Measurements from ENCODE around the gene VEZT. TPM values are rescaled to one million over a fixed set of nuclear protein-coding genes. Genes with fewer than 3 reads are reported as not detected.

VEZT gene
- total and polyA plus RNA-seq, 9 of the 15 experiments (the other 6 are each of a cell fraction or from before 2014, with no cell fraction given): 16.1 to 61.5 (median 32.6) TPM

DNA sequence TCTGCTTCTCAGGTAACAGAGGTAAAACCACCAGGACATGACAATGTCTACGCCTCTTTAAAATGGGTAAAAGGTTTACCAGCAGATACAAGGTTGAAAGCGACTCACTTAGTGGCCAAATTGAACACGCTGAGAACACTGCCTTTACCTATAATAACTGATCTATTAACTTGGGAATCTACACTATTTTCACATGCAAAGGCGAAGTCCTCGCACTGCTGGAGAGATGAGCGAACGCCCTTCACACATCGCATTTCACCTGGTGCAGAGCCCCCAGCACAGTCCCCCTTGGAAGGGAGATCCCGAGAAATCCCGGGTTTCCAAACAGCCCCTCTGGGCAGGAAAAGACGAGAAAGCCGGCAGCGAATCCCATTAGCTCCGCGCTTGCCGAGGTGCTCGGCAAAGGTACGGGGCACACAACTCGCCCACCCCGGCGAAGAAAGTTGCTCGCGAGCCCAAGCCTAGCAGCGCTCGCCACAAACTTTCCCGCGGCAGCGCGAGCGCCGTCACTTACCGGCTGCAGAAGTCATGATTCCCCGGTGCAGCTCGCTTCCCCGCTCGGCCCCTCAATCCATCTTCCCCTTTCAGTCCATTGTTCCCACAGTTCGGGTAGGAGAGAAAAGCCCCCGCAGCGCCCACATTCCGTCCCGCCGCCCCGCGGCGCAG lies 763 bp upstream of the VEZT start (continued):
- TF ChIP-seq ZNF140 (CRISPR knock-in tag; IDR thresholded peaks at IDR 0.05) (no peak), FOXJ3 (CRISPR knock-in tag; IDR thresholded peaks at IDR 0.05) (no peak), ZNF764 (CRISPR knock-in tag; IDR thresholded peaks at IDR 0.05; ENCODE audit: low read depth) (no peak), SMARCE1 (IDR thresholded peaks at IDR 0.05) (peak; percentile 34; the same call in 1 of the 2 replicates), RBM17 (IDR thresholded peaks at IDR 0.05; ENCODE audit: borderline replicate concordance, low read depth, low read length) (no peak), YBX1 (IDR thresholded peaks at IDR 0.05) (no peak), LARP7 (IDR thresholded peaks at IDR 0.05) (no peak), FUS (optimal IDR thresholded peaks at IDR 0.05; ENCODE audit: low read depth, low read length) (no peak), ZNF175 (CRISPR knock-in tag; IDR thresholded peaks at IDR 0.05; ENCODE audit: low read depth) (no peak), ASH1L (IDR thresholded peaks at IDR 0.05; ENCODE audit: borderline replicate concordance, low read depth, partially characterized antibody) (no peak)
- TF ChIP-seq, protein P1, sequence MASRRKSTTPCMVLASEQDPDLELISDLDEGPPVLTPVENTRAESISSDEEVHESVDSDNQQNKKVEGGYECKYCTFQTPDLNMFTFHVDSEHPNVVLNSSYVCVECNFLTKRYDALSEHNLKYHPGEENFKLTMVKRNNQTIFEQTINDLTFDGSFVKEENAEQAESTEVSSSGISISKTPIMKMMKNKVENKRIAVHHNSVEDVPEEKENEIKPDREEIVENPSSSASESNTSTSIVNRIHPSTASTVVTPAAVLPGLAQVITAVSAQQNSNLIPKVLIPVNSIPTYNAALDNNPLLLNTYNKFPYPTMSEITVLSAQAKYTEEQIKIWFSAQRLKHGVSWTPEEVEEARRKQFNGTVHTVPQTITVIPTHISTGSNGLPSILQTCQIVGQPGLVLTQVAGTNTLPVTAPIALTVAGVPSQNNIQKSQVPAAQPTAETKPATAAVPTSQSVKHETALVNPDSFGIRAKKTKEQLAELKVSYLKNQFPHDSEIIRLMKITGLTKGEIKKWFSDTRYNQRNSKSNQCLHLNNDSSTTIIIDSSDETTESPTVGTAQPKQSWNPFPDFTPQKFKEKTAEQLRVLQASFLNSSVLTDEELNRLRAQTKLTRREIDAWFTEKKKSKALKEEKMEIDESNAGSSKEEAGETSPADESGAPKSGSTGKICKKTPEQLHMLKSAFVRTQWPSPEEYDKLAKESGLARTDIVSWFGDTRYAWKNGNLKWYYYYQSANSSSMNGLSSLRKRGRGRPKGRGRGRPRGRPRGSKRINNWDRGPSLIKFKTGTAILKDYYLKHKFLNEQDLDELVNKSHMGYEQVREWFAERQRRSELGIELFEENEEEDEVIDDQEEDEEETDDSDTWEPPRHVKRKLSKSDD (conservative IDR thresholded peaks at IDR 0.05; ENCODE audit: low read length): no peak
- TF ChIP-seq, protein P2, sequence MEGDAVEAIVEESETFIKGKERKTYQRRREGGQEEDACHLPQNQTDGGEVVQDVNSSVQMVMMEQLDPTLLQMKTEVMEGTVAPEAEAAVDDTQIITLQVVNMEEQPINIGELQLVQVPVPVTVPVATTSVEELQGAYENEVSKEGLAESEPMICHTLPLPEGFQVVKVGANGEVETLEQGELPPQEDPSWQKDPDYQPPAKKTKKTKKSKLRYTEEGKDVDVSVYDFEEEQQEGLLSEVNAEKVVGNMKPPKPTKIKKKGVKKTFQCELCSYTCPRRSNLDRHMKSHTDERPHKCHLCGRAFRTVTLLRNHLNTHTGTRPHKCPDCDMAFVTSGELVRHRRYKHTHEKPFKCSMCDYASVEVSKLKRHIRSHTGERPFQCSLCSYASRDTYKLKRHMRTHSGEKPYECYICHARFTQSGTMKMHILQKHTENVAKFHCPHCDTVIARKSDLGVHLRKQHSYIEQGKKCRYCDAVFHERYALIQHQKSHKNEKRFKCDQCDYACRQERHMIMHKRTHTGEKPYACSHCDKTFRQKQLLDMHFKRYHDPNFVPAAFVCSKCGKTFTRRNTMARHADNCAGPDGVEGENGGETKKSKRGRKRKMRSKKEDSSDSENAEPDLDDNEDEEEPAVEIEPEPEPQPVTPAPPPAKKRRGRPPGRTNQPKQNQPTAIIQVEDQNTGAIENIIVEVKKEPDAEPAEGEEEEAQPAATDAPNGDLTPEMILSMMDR (IDR thresholded peaks at IDR 0.05 in 2 of 3, conservative IDR thresholded peaks at IDR 0.05 in 1 of 3; ENCODE audit: insufficient read depth in 2 of 3, low read depth in 1 of 3, low read length in 3 of 3): no peak
- TF ChIP-seq, protein P3, sequence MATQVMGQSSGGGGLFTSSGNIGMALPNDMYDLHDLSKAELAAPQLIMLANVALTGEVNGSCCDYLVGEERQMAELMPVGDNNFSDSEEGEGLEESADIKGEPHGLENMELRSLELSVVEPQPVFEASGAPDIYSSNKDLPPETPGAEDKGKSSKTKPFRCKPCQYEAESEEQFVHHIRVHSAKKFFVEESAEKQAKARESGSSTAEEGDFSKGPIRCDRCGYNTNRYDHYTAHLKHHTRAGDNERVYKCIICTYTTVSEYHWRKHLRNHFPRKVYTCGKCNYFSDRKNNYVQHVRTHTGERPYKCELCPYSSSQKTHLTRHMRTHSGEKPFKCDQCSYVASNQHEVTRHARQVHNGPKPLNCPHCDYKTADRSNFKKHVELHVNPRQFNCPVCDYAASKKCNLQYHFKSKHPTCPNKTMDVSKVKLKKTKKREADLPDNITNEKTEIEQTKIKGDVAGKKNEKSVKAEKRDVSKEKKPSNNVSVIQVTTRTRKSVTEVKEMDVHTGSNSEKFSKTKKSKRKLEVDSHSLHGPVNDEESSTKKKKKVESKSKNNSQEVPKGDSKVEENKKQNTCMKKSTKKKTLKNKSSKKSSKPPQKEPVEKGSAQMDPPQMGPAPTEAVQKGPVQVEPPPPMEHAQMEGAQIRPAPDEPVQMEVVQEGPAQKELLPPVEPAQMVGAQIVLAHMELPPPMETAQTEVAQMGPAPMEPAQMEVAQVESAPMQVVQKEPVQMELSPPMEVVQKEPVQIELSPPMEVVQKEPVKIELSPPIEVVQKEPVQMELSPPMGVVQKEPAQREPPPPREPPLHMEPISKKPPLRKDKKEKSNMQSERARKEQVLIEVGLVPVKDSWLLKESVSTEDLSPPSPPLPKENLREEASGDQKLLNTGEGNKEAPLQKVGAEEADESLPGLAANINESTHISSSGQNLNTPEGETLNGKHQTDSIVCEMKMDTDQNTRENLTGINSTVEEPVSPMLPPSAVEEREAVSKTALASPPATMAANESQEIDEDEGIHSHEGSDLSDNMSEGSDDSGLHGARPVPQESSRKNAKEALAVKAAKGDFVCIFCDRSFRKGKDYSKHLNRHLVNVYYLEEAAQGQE (IDR thresholded peaks at IDR 0.05; ENCODE audit: borderline replicate concordance): no peak
- TF ChIP-seq, protein P3 (CRISPR knock-in tag; IDR thresholded peaks at IDR 0.05; ENCODE audit: low read depth): no peak
- TF ChIP-seq, protein P4, sequence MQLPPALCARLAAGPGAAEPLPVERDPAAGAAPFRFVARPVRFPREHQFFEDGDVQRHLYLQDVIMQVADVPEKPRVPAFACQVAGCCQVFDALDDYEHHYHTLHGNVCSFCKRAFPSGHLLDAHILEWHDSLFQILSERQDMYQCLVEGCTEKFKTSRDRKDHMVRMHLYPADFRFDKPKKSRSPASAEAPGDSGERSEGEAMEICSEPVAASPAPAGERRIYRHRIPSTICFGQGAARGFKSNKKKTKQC (CRISPR knock-in tag; IDR thresholded peaks at IDR 0.05): peak; percentile 86

All from K562 (cell line).